Suppressor macrophage treated with lipopolysaccharide for 1 hour (primary cell): ENCODE data around the gene MAG.

Source experiments
- DNase-seq, 3 donors: peaks; one replicate each; pipeline ENCODE4 v3.0.0-alpha.2; 2020 to 2022

The MAG gene, protein sequence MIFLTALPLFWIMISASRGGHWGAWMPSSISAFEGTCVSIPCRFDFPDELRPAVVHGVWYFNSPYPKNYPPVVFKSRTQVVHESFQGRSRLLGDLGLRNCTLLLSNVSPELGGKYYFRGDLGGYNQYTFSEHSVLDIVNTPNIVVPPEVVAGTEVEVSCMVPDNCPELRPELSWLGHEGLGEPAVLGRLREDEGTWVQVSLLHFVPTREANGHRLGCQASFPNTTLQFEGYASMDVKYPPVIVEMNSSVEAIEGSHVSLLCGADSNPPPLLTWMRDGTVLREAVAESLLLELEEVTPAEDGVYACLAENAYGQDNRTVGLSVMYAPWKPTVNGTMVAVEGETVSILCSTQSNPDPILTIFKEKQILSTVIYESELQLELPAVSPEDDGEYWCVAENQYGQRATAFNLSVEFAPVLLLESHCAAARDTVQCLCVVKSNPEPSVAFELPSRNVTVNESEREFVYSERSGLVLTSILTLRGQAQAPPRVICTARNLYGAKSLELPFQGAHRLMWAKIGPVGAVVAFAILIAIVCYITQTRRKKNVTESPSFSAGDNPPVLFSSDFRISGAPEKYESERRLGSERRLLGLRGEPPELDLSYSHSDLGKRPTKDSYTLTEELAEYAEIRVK

DNA sequence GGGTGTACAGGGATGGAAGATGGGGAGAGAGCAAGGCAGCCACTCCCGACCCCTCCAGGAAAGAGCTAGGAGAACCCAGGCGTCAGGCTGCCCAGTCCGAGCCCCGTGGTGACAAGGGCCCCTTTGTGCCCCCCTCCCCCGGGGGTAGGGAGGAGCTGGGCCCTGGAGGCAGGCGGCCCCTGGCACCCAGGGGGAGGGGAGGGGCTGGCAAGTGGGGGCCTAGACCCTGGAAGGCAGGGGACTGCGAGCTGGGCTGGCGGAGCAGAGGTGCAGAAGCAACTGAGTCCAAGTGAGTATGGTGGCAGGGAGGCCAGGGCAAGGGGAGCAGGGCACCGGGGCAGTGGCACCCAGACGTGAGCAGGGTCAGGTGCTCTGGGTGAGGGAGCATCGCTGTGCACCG, at the start of gene MAG:
Gene MAG, plus strand, starts transcription at position 246 of the 400 bp plus-strand sequence. CDS start 3,248 bp downstream, outside the sequence.
- no peak for DNase-seq

DNA sequence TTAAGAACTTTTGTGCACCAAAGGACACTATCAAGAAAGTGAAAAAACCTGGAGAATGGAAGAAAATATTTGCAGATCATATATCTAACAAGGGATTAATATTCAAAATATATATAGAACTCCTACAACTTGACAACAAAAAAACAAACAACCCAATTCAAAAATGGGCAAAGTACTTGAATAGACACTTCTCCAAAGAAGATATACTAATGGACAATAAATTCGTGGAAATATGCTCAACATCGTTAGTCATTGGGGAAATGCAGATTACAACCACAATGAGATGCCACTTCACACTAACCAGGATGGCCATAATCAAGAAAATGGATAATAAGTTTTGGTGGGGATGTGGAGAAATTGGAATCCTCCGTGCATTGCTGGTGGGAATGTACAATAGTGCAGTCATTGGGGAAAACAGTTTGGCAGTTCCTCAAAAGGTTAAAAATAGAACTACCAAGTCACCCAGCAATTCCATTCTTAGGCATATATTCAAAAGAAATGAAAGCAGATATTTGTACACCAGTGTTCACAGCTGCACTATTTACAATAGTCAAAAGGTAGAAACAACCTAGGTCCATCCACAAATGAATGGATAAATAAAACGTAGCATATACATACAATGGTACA, 45.4 kb upstream of the MAG start:
- peak; percentile 53 to 71 (median 67) for DNase-seq

DNA sequence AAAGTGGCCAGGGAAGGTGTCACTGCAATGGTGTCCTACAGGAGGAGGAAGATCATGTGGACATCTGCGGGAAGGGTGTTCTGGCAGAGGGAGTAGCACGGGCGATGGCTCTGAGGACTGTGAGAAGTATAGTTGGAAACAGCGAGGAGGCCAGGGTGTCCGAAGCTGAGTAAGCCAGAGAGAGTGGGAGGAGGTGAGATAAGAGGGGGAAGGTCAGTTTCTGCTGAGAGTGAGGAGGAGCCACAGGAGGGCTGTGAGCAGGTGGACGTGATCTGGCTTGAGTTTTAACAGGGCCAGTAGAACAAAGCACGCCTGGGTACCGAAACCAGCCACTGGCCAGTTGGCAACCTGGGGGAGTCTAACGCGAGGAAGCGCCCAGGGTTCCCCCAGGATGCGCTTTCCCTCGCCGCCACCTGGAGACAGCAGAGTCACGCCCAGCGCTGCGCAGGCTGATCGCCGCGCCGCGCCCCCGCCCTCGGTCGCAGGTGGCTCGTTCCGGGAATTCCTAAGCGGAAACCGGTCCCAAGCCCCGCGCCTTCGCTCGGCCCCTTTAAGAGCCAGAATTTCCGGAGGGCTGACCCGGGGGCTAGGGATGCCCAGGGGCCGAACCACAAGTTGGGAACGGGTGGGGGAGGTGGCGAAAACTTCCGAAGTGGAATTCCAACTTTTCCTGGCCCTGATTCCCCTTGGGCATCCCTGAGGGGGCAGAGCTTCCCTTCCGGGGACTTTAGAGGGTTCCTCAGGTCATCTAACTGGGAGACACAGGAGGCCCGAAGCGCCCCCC, 44.2 kb upstream of the MAG start:
- peak; percentile 60 to 79 (median 65) for DNase-seq

DNA sequence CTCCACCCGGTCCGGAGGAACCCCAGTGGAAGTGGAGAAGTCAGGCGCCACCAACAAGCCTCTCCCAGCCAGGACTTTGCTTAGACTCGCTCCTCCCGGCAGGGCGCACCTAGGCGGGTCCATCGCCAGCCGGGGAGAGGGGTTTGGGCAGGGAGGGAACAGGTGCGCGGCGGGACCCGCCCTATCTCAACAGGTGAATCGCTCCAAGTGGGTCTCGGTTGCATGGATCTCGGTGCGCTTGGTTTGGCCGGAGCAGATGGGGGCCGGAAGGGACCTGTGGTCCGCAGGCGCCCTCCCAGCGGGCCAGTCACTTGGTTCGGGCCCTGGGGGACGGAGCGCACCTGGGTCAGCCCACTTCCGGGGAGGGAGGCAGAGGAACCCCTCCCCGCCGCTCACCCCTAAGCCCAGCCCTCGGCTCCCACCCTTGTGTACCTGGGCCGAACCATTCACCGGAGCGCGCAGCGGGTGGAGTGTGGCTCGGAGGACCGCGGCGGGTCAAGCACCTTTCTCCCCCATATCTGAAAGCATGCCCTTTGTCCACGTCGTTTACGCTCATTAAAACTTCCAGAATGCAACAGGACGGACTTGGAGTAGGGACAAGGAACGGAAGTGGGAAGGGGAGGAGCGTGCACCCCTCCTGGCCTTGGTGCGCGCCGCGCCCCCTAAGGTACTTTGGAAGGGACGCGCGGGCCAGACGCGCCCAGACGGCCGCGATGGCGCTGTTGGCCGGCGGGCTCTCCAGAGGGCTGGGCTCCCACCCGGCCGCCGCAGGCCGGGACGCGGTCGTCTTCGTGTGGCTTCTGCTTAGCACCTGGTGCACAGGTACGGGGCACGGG, 43.4 kb upstream of the MAG start, which contains the start of gene LSR:
Gene LSR, plus strand, starts transcription at position 693 of the 836 bp plus-strand sequence. Its CDS starts 21 bp downstream, at position 714.
- DNase-seq = peak in 1 of 3 donors; percentile 45

DNA sequence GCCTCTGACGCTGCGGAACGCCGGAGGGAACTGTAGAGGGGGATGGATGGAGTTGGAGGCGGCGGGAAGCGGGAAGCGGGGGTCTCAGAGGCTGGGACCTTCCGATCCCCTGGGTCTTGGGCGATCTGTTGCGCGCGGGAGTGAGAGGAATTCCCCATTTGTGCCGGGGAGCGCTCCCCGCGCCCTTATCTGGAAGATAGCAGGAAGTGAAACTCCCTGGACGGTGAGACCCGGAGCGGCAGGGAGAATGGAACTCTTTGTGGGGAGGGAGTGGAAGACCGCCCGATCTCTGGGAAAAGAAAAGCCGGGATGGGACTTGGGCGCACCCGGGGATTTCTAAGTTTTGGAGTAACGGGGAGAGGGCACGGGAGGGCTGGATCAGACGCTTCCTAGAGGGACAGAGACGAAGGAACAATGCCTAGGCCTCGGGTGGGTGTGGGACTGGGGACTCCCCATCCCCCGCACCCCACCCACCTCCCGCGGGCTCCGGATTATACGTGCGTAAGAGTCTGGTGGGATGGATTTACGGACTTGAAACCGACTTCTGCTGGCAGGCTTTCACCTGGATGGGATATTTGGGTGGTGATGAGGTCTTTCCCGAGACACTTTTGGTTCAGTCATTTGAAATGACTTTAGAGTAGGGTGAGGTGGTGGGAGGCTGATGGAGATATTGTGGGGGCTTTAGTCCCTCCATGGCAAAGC, 42.7 kb upstream of the MAG start:
- DNase-seq = peak; percentile 50 to 74 (median 54)

DNA sequence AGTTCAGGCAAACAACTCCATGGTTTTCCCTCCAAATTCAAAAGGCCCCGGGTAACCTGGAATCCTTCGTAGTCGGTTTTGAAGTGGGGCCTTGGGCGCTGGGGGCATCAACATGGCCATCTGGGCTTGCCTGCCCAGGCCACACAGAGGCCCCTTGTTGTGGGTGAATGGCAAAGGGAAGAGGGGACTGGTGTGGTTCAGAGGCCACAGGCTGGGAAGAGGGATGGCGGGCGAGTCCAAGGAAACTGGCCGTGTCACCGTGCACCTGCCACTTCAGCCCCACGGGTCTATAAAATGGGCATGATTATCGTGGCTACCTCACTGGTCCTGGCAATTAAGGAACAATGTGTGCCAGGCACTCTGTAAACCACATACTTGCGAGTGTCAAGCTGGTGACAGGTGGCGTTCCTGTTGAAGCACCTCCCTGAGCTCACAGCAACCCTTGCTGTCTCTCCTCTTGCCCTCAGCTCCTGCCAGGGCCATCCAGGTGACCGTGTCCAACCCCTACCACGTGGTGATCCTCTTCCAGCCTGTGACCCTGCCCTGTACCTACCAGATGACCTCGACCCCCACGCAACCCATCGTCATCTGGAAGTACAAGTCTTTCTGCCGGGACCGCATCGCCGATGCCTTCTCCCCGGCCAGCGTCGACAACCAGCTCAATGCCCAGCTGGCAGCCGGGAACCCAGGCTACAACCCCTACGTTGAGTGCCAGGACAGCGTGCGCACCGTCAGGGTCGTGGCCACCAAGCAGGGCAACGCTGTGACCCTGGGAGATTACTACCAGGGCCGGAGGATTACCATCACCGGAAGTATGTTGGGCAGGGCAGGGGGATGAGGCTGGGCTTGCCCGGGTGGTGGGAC, 41.9 kb upstream of the MAG start:
- no peak for DNase-seq

DNA sequence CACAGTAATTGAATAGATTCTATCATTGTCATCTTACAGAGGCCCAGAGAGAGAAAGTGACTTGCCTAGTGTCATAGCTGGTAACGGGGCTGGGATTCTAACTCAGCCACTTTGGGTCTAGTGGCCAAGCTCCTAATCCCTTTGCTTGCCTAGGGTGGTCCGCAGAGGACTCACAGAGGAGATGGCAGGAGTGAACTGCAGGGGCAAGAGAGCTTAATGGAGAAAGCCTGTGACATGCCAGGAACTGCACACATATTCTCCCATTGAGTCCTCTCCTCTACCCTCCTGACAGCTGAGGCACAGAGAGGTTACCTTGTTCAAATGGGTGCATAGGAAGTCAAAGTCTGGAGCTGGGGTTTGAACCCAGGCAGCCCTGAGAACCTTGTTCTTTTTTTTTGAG, 40.5 kb upstream of the MAG start:
- DNase-seq = no peak

DNA sequence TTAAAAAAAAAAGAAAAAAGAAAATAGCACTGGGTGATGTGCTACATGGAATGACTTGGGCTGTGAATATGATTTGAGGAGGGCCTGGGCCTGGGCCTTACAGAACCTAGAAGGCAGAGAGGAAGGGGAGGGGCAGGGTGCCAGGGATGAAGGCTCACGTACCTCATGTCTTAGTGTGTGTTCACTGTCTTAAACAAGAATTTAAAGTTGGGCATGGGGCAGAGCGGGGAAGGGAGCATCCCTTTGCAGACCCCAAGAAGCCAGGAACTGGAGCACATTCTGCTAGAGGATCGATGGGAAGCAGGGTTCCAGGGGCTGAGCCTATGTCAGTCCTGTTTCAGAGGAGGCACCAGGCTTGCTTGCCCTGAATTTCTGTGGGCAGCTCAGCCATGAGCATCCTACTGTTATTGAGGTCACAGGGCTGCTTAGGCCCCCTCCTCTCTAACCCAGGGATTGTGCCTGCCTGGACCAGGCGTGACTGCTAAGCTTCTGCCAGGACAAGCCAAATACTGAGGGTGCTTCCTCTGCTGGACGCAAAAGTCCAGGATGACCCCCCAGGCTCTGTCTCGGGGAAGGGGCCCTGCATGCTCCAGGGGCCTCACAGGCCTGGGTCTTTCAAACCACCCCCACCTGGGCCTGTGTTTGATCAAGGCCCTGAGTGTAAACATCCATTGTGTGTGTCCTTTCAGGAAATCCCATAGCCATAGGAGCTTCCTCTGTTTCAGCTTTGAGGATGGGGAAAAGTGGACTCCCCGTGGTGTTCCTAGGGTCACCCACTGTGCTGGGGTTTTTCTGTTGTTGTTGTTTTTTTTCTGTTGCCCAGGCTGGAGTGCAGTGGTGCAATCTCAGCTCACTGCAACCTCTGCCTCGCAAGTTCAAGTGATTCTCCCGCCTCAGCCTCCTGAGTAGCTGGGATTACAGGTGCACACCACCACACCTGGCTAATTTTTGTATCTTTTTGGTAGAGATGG, 38.4 kb upstream of the MAG start:
- no peak for DNase-seq

DNA sequence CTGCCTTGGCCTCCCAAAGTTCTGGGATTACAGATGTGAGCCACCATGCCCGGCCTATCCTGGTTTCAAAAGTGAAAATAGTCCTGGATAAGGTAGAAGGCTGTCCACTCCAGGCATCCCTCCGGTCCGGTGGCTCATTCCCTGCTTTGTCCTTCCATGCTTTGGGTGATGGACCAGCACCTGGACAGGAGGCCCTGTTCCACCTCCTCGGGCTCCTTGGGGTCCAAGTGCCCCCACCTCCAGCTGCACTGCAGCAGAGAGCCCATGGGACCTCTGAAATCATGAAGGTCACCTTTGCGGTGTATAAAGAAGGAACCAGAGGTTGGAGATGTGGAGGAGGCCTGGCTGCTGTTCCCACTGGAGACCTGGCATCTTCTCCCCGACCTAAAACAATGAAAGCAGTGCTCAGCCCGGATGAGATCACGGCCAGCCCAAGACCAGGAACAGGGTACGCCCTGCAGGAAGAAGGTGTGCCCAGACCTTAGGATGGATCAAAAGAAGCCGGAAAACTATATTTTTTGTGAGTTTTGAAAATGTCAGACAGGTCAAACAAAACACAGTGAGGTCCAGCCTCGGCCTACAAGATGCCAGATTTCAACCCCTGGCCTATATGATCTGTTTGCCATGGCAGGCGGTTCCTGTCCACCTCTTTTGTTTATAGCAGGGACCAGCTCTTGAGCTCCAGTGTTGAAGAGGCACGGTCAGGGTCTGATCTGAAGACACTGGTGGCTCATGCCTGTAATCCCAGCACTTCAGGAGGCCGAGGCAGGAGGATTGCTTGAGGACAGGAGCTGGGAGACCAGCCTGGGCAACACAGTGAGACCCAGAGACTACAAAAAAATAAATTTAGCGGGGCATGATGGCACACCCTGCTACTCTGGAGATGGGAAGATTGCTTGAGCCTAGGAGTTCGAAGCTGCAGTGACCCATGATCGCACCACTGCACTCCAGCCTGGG, 37.3 kb upstream of the MAG start:
- no peak for DNase-seq

DNA sequence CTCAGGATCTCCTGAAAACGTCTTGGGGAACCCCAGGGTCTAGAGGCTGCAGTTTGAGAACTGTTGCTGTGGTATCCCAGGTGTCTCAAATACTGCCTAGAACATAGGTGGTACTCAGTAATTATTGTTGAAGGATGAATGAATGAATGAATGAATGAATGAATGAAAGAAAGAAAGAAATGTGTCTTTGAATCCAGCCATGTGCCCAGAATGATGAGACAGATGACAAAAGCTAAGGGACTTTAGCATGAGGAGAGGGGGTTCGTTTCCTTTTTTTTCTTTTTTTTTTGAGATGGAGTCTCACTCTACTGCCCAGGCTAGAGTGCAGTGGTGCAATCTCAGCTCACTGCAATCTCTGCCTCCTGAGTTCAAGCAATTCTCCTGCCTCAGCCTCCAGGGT, 35.4 kb upstream of the MAG start:
- DNase-seq = no peak

DNA sequence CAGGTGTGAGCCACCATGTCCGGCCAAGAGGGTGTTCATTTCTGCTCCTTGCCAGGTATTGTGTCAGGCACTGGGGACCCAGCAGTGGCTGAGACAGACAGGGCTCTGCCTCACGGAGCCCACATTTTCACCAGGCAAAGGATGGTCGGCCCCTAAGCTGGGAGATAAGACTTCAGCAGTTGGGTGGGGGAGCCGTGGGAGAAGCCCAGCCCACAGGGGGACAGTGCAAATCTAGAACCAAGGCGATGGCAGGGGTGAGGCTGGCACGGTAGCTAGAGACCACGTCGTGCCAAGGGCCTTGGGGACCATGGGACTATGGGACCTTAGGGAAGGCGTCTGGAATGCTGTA, 34.9 kb upstream of the MAG start:
- DNase-seq = no peak

DNA sequence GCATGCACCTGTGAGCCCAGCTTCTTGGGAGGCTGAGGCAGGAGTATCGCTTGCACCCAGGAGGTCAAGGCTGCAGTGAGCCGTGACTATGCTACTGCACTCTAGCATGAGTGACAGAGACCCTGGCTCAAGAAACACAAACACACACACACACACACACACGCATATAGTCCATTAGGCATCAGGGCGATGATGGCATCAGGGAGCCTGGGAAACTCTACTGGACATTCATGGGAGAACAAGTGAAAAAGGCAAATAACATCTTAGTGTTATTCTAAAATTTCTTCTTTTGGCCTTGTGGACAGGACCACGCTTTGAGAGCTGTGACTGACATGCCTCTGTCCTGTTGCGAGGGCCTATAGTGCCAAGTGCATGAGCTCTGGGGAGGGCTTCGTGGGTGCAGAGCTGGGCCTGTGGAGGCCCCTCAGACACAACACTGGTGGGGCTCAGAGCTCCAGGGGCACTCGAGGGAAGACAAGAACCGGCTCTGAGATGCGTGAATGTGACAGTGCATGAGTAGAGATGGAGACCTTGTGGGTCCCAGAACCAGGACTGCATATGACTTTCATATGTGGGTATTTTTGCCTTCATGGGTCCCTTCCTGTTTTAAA, 31.2 kb upstream of the MAG start:
- DNase-seq = no peak

DNA sequence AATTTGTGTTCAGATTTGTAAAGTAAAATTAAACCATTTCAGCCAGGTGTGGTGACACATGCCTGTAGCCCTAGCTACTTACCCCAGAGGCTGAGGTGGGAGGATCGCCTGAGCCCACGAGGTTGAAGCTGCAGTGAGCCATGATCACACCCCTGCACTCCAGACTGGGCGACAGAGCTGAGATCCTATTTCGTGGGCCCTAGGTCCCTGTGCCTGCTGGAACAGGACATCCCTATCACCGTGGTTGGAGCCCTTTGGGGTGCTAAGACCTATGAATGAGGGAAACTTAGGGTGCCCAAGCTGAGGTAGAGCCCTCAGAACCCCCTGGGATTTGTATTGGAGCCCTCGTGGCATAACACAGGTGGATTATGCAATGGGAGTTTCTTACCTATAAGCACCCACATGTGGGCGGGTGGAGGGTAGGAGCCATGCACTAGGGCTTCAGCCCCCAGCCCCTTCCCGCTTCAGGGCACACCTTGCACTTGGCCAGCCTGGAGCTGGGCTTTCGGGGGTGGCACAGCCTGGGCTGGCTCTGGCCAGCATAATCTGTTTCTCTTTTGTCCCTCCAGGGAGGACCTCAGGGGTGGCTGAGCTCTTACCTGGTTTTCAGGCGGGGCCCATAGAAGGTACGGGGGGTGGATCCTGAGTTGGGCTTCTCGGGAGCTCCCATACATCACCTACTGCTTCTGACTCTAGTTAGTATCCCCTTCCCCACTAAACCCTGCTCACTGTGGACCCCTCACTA, 30.4 kb upstream of the MAG start:
- no peak for DNase-seq

DNA sequence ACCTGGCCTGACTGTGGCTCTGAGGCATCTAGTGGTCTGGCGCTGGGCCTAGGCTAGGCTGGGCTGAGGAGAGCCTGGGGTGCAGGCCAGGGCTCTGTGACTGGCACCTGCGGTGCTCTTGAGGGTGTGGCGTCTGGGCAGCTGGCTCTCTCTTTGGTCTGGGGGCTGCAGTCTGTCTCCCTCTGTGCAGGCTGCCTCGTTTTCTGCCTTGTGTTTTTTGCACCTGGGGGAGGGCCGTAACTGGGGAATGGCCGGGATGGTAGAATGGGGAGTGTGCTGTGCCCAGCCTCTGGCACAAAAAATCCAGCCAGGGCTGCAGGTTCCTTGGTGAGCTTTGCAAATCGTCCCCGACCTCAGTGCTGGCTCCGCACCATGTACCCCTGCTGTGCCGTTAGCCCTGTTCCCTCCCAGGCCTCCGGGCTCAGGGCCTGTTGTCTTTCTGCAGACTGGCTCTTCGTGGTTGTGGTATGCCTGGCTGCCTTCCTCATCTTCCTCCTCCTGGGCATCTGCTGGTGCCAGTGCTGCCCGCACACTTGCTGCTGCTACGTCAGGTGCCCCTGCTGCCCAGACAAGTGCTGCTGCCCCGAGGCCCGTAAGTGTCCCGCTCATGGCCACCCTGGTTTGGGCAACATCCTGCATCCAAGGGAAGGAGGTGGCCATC, 29.7 kb upstream of the MAG start:
- no peak for DNase-seq

DNA sequence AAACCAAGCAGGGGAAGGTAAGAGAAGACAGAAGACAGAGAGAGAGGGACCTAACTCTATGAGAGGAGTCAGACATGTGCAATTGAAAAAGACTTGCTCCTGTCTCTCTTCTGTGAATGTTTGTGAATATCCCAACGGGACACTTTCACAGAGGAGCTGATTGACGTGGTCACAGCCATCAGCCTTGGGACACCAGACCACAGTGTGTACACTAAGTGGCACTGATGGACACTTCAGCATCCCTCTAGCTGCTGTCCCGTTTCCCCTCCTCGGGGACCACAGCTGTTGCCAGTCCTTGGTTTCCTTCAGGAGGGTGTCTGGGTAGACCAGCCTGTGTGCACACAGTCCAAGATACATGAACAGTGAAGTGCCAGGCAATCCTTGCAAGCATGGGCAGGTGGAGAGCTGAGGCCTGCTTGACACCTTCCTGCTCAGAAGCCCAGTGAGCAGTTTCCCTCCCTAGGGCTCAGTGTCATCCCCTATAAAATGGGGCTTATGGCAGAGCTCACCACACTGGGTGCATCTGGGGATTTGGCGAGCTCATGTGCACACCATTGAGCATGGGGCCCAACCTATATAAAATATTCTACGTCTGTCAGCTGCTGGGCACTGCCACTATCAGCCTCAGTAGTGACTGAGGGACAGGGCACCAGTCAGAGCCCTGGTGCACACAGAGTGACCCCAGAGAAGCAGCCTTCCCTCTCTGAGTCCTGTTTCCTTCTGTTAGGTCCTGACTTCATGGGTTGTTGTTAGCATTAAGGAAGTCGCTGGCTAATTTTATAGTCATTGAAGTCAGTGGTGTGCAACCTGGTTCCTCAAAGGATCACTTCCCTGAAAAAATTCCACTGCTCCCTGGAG, 27.5 kb upstream of the MAG start:
- peak; percentile 58 to 67 (median 63) for DNase-seq
